GM21381 (cell line): ENCODE results near the gene CYBC1.
"Not testable (repeated sequence)": the region's sequence is repeated elsewhere in the genome, so short reads cannot be mapped to it uniquely, and the experiment has no call there.

Source experiments
- ATAC-seq: cut with Tn5 transposase; IDR thresholded peaks from one replicate; pipeline ENCODE4 v1.9.1; 2021; ENCODE audit warnings: mild to moderate bottlenecking, moderate library complexity; ENCODE audit not compliant: unreplicated experiment

Gene CYBC1

GRCh38 chr17:82435601-82436583, 14.7 kb downstream of the CYBC1 start:
- ATAC-seq, result no peak

GRCh38 chr17:82435103-82435502, 15.4 kb downstream of the CYBC1 start:
- no peak for ATAC-seq

- ATAC-seq, result no peak
These were observed 16.4 kb downstream of the CYBC1 start for GRCh38 chr17:82434216-82434565.

- no peak for ATAC-seq
These were observed 16.9 kb downstream of the CYBC1 start for GRCh38 chr17:82433560-82434215.

- ATAC-seq, result no peak
These were observed 18.5 kb downstream of the CYBC1 start for GRCh38 chr17:82432017-82432416.

- no peak for ATAC-seq
These were observed 20.7 kb downstream of the CYBC1 start for GRCh38 chr17:82429824-82430223.

GRCh38 chr17:82428546-82428945, 22.0 kb downstream of the CYBC1 start:
- no peak for ATAC-seq

- ATAC-seq, result no peak
These were observed 25.7 kb downstream of the CYBC1 start for GRCh38 chr17:82424863-82425159.

GRCh38 chr17:82424001-82424862, 26.3 kb downstream of the CYBC1 start:
- no peak for ATAC-seq

- ATAC-seq, result no peak
These were observed 31.0 kb downstream of the CYBC1 start for GRCh38 chr17:82419540-82419939.

- peak; percentile 86 for ATAC-seq
These were observed 32.3 kb downstream of the CYBC1 start, which contains the start of the genes HEXD and OGFOD3 for GRCh38 chr17:82418001-82418986. Gene HEXD, plus strand, starts transcription at chr17:82418347. Its CDS starts 1,453 bp downstream, at chr17:82419800. Gene OGFOD3, minus strand, starts transcription at chr17:82418586. Its CDS starts 101 bp downstream, at chr17:82418485.

- no peak for ATAC-seq
These were observed 33.8 kb downstream of the CYBC1 start for GRCh38 chr17:82416771-82417170.

GRCh38 chr17:82416264-82416663, 34.3 kb downstream of the CYBC1 start:
- no peak for ATAC-seq

- no peak for ATAC-seq
These were observed 34.8 kb downstream of the CYBC1 start for GRCh38 chr17:82415786-82416185.

GRCh38 chr17:82415336-82415735, 35.2 kb downstream of the CYBC1 start:
- ATAC-seq, result no peak

- ATAC-seq, result no peak
These were observed 35.8 kb downstream of the CYBC1 start for GRCh38 chr17:82414548-82415281.

- ATAC-seq, result no peak
These were observed 37.7 kb downstream of the CYBC1 start for GRCh38 chr17:82412535-82413520.

- ATAC-seq, result not testable (repeated sequence)
These were observed 38.5 kb downstream of the CYBC1 start for GRCh38 chr17:82412081-82412480.
